A673 (cell line): ENCODE data around the gene NR4A3. TPM values are rescaled to one million over a fixed set of nuclear protein-coding genes. Genes with fewer than 3 reads are reported as not detected.

Experiments
- BruUV-seq: library from RNA; stranded (reverse); fragments of 400-500 nt; replicated peaks from 2 replicates; lab custom pipeline; 2021; lab: Mats Ljungman, UMichigan
- CTCF ChIA-PET: fragments of 300-600 bp; sonication (Branson Sonifier 250); formaldehyde crosslinking; loops from one replicate; lab custom pipeline; 2022; ENCODE audit warnings: antibody characterized with exemption; lab: Charles Lee
- POLR2A ChIA-PET: fragments of 300-600 bp; sonication (Branson Sonifier 250); formaldehyde crosslinking; loops from one replicate; lab custom pipeline; 2022; ENCODE audit warnings: antibody characterized with exemption; ENCODE audit not compliant: low non-redundant PET; lab: Charles Lee
- DNase-seq: peaks from one replicate; pipeline ENCODE4 v3.0.0-alpha.2; 2015; ENCODE audit warnings: low spot score
- H3K27ac ChIP-seq: fragments of 200-600 bp; sonication (generic); 2 replicates; pipeline ENCODE4 v1.5.1; 2016; ENCODE audit warnings: mixed run types, low read depth, mild to moderate bottlenecking, mixed read lengths, antibody characterized with exemption, low read length; ENCODE audit not compliant: poor library complexity, severe bottlenecking
- H3K27me3 ChIP-seq: fragments of 200-600 bp; sonication (generic); replicated peaks from 2 replicates; pipeline ENCODE4 v1.6.1; 2017; ENCODE audit warnings: mixed run types, low read depth, mild to moderate bottlenecking, mixed read lengths, antibody characterized with exemption, low read length; ENCODE audit not compliant: insufficient read depth, poor library complexity
- H3K36me3 ChIP-seq: fragments of 200-600 bp; sonication (generic); 2 replicates; pipeline ENCODE4 v1.6.1; 2016; ENCODE audit warnings: mixed run types, mild to moderate bottlenecking, mixed read lengths, antibody characterized with exemption, low read length; ENCODE audit not compliant: insufficient read depth, poor library complexity, severe bottlenecking
- H3K4me1 ChIP-seq: fragments of 200-600 bp; sonication (generic); 2 replicates; pipeline ENCODE4 v1.6.1; 2017; ENCODE audit warnings: mixed run types, mild to moderate bottlenecking, mixed read lengths, antibody characterized with exemption, low read length; ENCODE audit not compliant: insufficient read depth, poor library complexity, severe bottlenecking
- H3K4me3 ChIP-seq: fragments of 200-600 bp; sonication (generic); 2 replicates; pipeline ENCODE4 v1.5.1; 2016; ENCODE audit warnings: low read depth, mixed run types, mild to moderate bottlenecking, mixed read lengths, low read length; ENCODE audit not compliant: poor library complexity, severe bottlenecking
- H3K9me3 ChIP-seq: fragments of 200-600 bp; sonication (generic); 2 replicates; pipeline ENCODE4 v1.6.1; 2016; ENCODE audit warnings: mixed run types, low read depth, mild to moderate bottlenecking, mixed read lengths, antibody characterized with exemption, low read length; ENCODE audit not compliant: poor library complexity, severe bottlenecking
- EZH2 ChIP-seq: fragments of 200-600 bp; sonication (generic); IDR thresholded peaks from 2 replicates; pipeline ENCODE4 v1.6.1; 2017; ENCODE audit warnings: borderline replicate concordance, low read depth, mild to moderate bottlenecking, mixed read lengths, antibody characterized with exemption, low read length; ENCODE audit not compliant: poor library complexity, severe bottlenecking
- intact Hi-C: fragments of 100-400 bp; cut with micrococcal nuclease; formaldehyde crosslinking; loops from one replicate; pipeline ENCODE4 v1.10.0; 2022; ENCODE audit not compliant: unreplicated experiment
- total RNA-seq: library from RNA; stranded (reverse); gene quantifications from 2 replicates; pipeline ENCODE4 v1.2.3, GENCODE V29; 2021
- TF ChIP-seq, protein P1 (sequence below): fragments of 300-800, 200-600 bp; sonication (generic); conservative IDR thresholded peaks from 2 replicates; pipeline ENCODE4 v1.5.1; 2017; ENCODE audit warnings: low read depth, mild to moderate bottlenecking, antibody characterized with exemption, low read length, moderate library complexity, mixed read lengths

NR4A3 gene
- total RNA-seq, 1 experiment from 2014 or later: 6.4 TPM

DNA sequence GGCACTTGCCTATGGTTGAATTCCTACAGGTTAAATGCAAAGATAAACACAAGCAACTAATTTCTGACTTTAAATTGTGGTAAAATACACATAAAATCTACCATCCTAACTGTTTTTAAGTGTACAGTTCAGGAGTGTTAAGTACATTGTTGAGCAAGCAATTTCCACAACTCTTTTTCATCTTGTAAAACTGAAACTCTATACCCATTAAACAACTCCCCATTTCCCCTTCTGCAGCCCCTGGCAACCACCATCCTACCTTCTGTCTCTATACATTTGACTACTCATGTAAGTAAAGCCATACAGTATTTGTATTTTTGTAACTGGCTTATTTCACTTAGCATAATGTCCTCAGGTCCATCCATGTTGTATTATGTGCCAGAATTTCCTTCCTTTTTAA is 46.3 kb downstream of the NR4A3 start:
- ChIA-PET POLR2A (no interaction called here), CTCF (no interaction called here)
- DNase-seq: no peak
- H3K9me3 ChIP-seq: no peaks in the 10 kb centered on the region
- TF ChIP-seq, protein P1, sequence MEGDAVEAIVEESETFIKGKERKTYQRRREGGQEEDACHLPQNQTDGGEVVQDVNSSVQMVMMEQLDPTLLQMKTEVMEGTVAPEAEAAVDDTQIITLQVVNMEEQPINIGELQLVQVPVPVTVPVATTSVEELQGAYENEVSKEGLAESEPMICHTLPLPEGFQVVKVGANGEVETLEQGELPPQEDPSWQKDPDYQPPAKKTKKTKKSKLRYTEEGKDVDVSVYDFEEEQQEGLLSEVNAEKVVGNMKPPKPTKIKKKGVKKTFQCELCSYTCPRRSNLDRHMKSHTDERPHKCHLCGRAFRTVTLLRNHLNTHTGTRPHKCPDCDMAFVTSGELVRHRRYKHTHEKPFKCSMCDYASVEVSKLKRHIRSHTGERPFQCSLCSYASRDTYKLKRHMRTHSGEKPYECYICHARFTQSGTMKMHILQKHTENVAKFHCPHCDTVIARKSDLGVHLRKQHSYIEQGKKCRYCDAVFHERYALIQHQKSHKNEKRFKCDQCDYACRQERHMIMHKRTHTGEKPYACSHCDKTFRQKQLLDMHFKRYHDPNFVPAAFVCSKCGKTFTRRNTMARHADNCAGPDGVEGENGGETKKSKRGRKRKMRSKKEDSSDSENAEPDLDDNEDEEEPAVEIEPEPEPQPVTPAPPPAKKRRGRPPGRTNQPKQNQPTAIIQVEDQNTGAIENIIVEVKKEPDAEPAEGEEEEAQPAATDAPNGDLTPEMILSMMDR: no peak
- no peak overlapping the region for H3K4me3 ChIP-seq
- intact Hi-C loops: no loop called here
- H3K27ac ChIP-seq: no peak overlapping the region
- no peaks in the 10 kb centered on the region for H3K27me3 ChIP-seq
- no peaks in the 10 kb centered on the region for H3K36me3 ChIP-seq
- H3K4me1 ChIP-seq: peaks cover 3% of the 10 kb centered on the region
- BruUV-seq: no TSS peak

DNA sequence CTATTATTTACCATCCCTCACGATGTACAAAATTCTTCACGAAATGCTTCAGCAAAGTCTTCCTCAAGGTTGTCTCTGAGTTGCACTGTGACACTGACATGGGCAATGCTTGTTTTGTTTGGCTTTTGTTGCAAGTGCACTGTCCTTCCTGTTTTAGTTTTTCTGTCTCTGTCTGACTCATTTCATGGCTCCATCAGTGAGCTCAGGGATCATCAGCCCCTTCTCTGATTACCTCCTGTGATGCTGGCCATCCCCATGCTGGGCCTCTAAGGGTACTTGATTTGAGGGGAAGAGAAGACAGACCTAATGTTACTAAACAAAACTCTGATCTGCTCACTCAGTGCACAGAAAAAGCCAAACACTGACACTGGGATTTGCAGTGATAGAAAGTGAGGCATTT is 47.2 kb downstream of the NR4A3 start:
- CTCF ChIA-PET: no interaction called here
- no peaks in the 10 kb centered on the region for H3K9me3 ChIP-seq
- no peak overlapping the region for H3K4me3 ChIP-seq
- BruUV-seq: no TSS peak
- intact Hi-C loops: no loop called here
- no peak overlapping the region for H3K27ac ChIP-seq
- H3K27me3 ChIP-seq: no peaks in the 10 kb centered on the region
- no peaks in the 10 kb centered on the region for H3K36me3 ChIP-seq
- TF ChIP-seq, protein P1: no peak
- no peak for TF ChIP-seq EZH2
- DNase-seq: no peak
- H3K4me1 ChIP-seq: no peaks in the 10 kb centered on the region
- POLR2A ChIA-PET: no interaction called here

DNA sequence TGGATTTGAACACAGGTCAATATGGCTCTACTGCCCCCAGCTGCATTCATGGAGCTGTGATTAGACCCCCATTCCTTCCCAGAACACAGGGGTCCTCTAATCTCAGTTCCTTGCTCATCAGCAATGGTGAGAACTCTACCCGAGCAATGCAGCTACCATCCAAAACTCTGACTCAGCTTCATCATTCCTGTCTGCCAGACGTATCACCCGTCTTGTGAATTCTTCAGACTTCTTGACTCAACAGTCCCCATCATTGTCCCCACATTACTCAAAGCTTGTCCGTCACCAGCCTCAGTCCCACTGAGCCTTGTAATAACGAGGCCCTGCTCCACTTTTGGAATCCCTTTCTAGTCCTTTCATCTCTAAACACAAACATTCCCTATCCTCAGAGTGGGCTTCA is 48.4 kb downstream of the NR4A3 start:
- Histone ChIP-seq H3K27me3 (no peaks in the 10 kb centered on the region), H3K4me1 (no peaks in the 10 kb centered on the region), H3K36me3 (no peaks in the 10 kb centered on the region), H3K9me3 (no peaks in the 10 kb centered on the region), H3K4me3 (no peak overlapping the region), H3K27ac (no peak overlapping the region)
- POLR2A ChIA-PET: no interaction called here
- no TSS peak for BruUV-seq
- no peak for DNase-seq
- CTCF ChIA-PET: no interaction called here
- intact Hi-C loops: no loop called here
- TF ChIP-seq, protein P1: no peak
- TF ChIP-seq EZH2: no peak
